GM15510 (cell line): ENCODE measurements around the gene PCBP3.

ENCODE experiments used
- POLR2A ChIP-seq: IDR thresholded peaks from 3 replicates; pipeline ENCODE4 v1.6.1; 2011; ENCODE audit warnings: borderline replicate concordance; ENCODE audit not compliant: insufficient read length; ENCODE audit errors: extremely low read depth

Gene PCBP3

GRCh38 chr21:45930231-45930760, 286.8 kb downstream of the PCBP3 start:
- TF ChIP-seq POLR2A = no peak

GRCh38 chr21:45930792-45931191, 287.3 kb downstream of the PCBP3 start:
- no peak for TF ChIP-seq POLR2A

GRCh38 chr21:45931397-45931969, 288.0 kb downstream of the PCBP3 start:
- TF ChIP-seq POLR2A = no peak

- TF ChIP-seq POLR2A = no peak
Observed at GRCh38 chr21:45932922-45933502, 289.5 kb downstream of the PCBP3 start.

- no peak for TF ChIP-seq POLR2A
Observed at GRCh38 chr21:45934085-45934484, 290.6 kb downstream of the PCBP3 start.

- TF ChIP-seq POLR2A = no peak
Observed at GRCh38 chr21:45934554-45934953, 291.0 kb downstream of the PCBP3 start.

GRCh38 chr21:45935628-45936027, 292.1 kb downstream of the PCBP3 start:
- TF ChIP-seq POLR2A = no peak

- TF ChIP-seq POLR2A = no peak
Observed at GRCh38 chr21:45937721-45938452, 294.4 kb downstream of the PCBP3 start.

- no peak for TF ChIP-seq POLR2A
Observed at GRCh38 chr21:45938453-45938755, 294.9 kb downstream of the PCBP3 start.

GRCh38 chr21:45938811-45939520, 295.4 kb downstream of the PCBP3 start:
- TF ChIP-seq POLR2A = no peak

GRCh38 chr21:45939521-45940045, 296.1 kb downstream of the PCBP3 start:
- TF ChIP-seq POLR2A = no peak

- TF ChIP-seq POLR2A = no peak
Observed at GRCh38 chr21:45940091-45940490, 296.6 kb downstream of the PCBP3 start.

- TF ChIP-seq POLR2A = no peak
Observed at GRCh38 chr21:45940621-45941337, 297.3 kb downstream of the PCBP3 start.

GRCh38 chr21:45941338-45941710, 297.8 kb downstream of the PCBP3 start:
- no peak for TF ChIP-seq POLR2A
